HCT116 (cell line): Measurements from ENCODE around the gene PMS1. TPM values are rescaled to one million over a fixed set of nuclear protein-coding genes. Genes with fewer than 3 reads are reported as not detected.

Experiments used
- ATAC-seq: fragments of 200-7000 bp; cut with Tn5 transposase; 2 replicates; pipeline ENCODE4 v1.9.1; 2020; ENCODE audit warnings: mild to moderate bottlenecking, moderate library complexity
- BruUV-seq: library from RNA; stranded (reverse); fragments of 400-500 nt; replicated peaks from 2 replicates; lab custom pipeline; 2021; lab: Mats Ljungman, UMichigan
- CTCF ChIA-PET: fragments of 300-600 bp; sonication (Branson Sonifier 250); formaldehyde crosslinking; loops from one replicate; lab custom pipeline; 2021; ENCODE audit warnings: antibody characterized with exemption; lab: Charles Lee
- POLR2A ChIA-PET: fragments of 300-600, 350-600 bp; sonication (Branson Sonifier 250); formaldehyde crosslinking; loops from one replicate; lab custom pipeline; 2021; ENCODE audit warnings: antibody characterized with exemption; lab: Charles Lee
- RAD21 ChIA-PET, 2 experiments: fragments of 300-600 bp; sonication (Branson Sonifier 250); formaldehyde crosslinking; loops; one replicate each; lab custom pipeline; 2023; ENCODE audit warnings: low total read pairs in 2 of 2; ENCODE audit not compliant: uncharacterized antibody in 2 of 2, unreplicated experiment in 2 of 2, low non-redundant PET in 1 of 2; lab: Charles Lee
- DNase-seq: peaks from one replicate; pipeline ENCODE4 v3.0.0-alpha.2; 2010; ENCODE audit warnings: low read depth, low spot score
- H2AFZ ChIP-seq: fragments of 200-600 bp; shearing (Covaris generic), sonication (generic); 2 replicates; pipeline ENCODE4 v1.6.1; 2017; ENCODE audit warnings: low read depth, mixed run types, mixed read lengths, antibody characterized with exemption, low read length; ENCODE audit not compliant: poor library complexity, severe bottlenecking
- H3K27ac ChIP-seq: 2 replicates; pipeline ENCODE4 v1.5.1; 2012; ENCODE audit warnings: low read depth, low read length
- H3K27me3 ChIP-seq: fragments of 200-600 bp; sonication (generic); 2 replicates; pipeline ENCODE4 v1.6.1; 2016; ENCODE audit warnings: mixed run types, low read length, mixed read lengths; ENCODE audit not compliant: insufficient read depth
- H3K36me3 ChIP-seq, 2 experiments: fragments of 200-500 bp in 1 of 2; fragments of 200-600 bp in 1 of 2; sonication (Bioruptor generic) in 1 of 2; sonication (generic) in 1 of 2; 2 replicates each; pipeline versions ENCODE4 v1.5.1 to v1.6.1; 2014 to 2016; ENCODE audit warnings: low read length in 2 of 2, inconsistent platforms in 1 of 2, mixed read lengths in 1 of 2, mixed run types in 1 of 2; ENCODE audit not compliant: insufficient read depth in 2 of 2, control insufficient read depth in 1 of 2
- H3K4me1 ChIP-seq, 2 experiments: fragments of 200-600 bp in 1 of 2; sonication (generic) in 1 of 2; 2 replicates each; pipeline versions ENCODE4 v1.5.1 to v1.6.1; 2012 to 2017; ENCODE audit warnings: low read length in 2 of 2, inconsistent platforms in 1 of 2, mild to moderate bottlenecking in 1 of 2, mixed read lengths in 1 of 2, mixed run types in 1 of 2, moderate library complexity in 1 of 2; ENCODE audit not compliant: insufficient read depth in 2 of 2, control insufficient read depth in 1 of 2
- H3K4me2 ChIP-seq: fragments of 200-600 bp; sonication (generic); 2 replicates; pipeline ENCODE4 v1.6.1; 2017; ENCODE audit warnings: mixed run types, low read length, mixed read lengths
- H3K4me3 ChIP-seq, 2 experiments: fragments of 200-600 bp in 1 of 2; sonication (generic) in 1 of 2; replicated peaks in 1 of 2; 2 replicates each; pipeline ENCODE4 v1.5.1; 2011 to 2016; ENCODE audit warnings: low read length in 2 of 2, control low read depth in 1 of 2, low read depth in 1 of 2, mild to moderate bottlenecking in 1 of 2, mixed read lengths in 1 of 2, mixed run types in 1 of 2
- H3K79me2 ChIP-seq: fragments of 200-600 bp; sonication (generic); 2 replicates; pipeline ENCODE4 v1.6.1; 2017; ENCODE audit warnings: mild to moderate bottlenecking, mixed run types, low read length, moderate library complexity, mixed read lengths; ENCODE audit not compliant: insufficient read depth
- H3K9ac ChIP-seq: fragments of 200-600 bp; sonication (generic); 2 replicates; pipeline ENCODE4 v1.6.1; 2016; ENCODE audit warnings: low read length, mixed read lengths
- H3K9me2 ChIP-seq: fragments of 200-600 bp; sonication (generic), shearing (Covaris generic); 2 replicates; pipeline ENCODE4 v1.6.1; 2017; ENCODE audit warnings: mixed run types, mild to moderate bottlenecking, moderate library complexity; ENCODE audit not compliant: insufficient read depth
- H3K9me3 ChIP-seq, 2 experiments: fragments of 200-500 bp in 1 of 2; fragments of 200-600 bp in 1 of 2; sonication (Bioruptor generic) in 1 of 2; sonication (generic) in 1 of 2; 2 replicates each; pipeline ENCODE4 v1.6.1; 2014 to 2017; ENCODE audit warnings: low read length in 2 of 2, mixed read lengths in 2 of 2, inconsistent platforms in 1 of 2, low read depth in 1 of 2, mild to moderate bottlenecking in 1 of 2, mixed run types in 1 of 2, moderate library complexity in 1 of 2; ENCODE audit not compliant: control insufficient read depth in 1 of 2, insufficient read depth in 1 of 2
- H4K20me1 ChIP-seq: fragments of 200-600 bp; sonication (generic), shearing (Covaris generic); 2 replicates; pipeline ENCODE4 v1.6.1; 2017; ENCODE audit warnings: mixed run types, mild to moderate bottlenecking, moderate library complexity; ENCODE audit not compliant: insufficient read depth
- ATF3 ChIP-seq: IDR thresholded peaks from 2 replicates; pipeline ENCODE4 v1.6.1; 2012
- CEBPB ChIP-seq: IDR thresholded peaks from 2 replicates; pipeline ENCODE4 v1.6.1; 2012; ENCODE audit warnings: low read depth
- EGR1 ChIP-seq: IDR thresholded peaks from 2 replicates; pipeline ENCODE4 v1.6.1; 2012; ENCODE audit warnings: low read depth
- EZH2 ChIP-seq: fragments of 200-600 bp; sonication (generic); IDR thresholded peaks from 2 replicates; pipeline ENCODE4 v1.6.1; 2017; ENCODE audit warnings: antibody characterized with exemption, mixed run types
- EZH2phosphoT487 ChIP-seq: fragments of 200-600 bp; IDR thresholded peaks from 2 replicates; pipeline ENCODE4 v1.6.1; 2018; ENCODE audit warnings: antibody characterized with exemption, borderline replicate concordance
- POLR2AphosphoS5 ChIP-seq: IDR thresholded peaks from 2 replicates; pipeline ENCODE4 v1.6.1; 2011; ENCODE audit warnings: mild to moderate bottlenecking, low read depth, low read length, moderate library complexity
- TCF7L2 ChIP-seq: IDR thresholded peaks from 2 replicates; pipeline ENCODE4 v1.7.0; 2011; ENCODE audit warnings: borderline replicate concordance, inconsistent platforms; ENCODE audit not compliant: insufficient read depth, insufficient read length; ENCODE audit errors: extremely low read depth
- YY1 ChIP-seq: IDR thresholded peaks from 2 replicates; pipeline ENCODE4 v1.6.1; 2011; ENCODE audit warnings: low read length, low read depth, moderate library complexity, mild to moderate bottlenecking; ENCODE audit not compliant: insufficient replicate concordance; ENCODE audit errors: extremely low read depth
- ZFX ChIP-seq: fragments of 450-650 bp; IDR thresholded peaks from 2 replicates; pipeline ENCODE4 v1.6.1; 2017
- intact Hi-C: fragments of 100-400 bp; cut with micrococcal nuclease; formaldehyde crosslinking; loops from 2 replicates; pipeline ENCODE4 v1.10.0; 2022
- total RNA-seq: library from RNA; stranded (reverse); gene quantifications from one replicate; pipeline ENCODE4 v1.2.1, GENCODE V29; 2021; ENCODE audit not compliant: unreplicated experiment

PMS1 gene
- total RNA-seq, 1 experiment from 2014 or later = 53.2 TPM

- ChIA-PET POLR2A (no interaction called here), RAD21 (no interaction called here), CTCF (no interaction called here)
- Histone ChIP-seq H2AFZ (no peak overlapping the region), H3K36me3 (peaks cover 4% of the 10 kb centered on the region in 2 experiments; a peak in 1 of 4 replicates), H3K4me3 (no peak overlapping the region), H3K4me2 (no peak overlapping the region), H3K27me3 (no peaks in the 10 kb centered on the region), H3K9ac (no peak overlapping the region), H3K9me3 (no peaks in the 10 kb centered on the region), H3K4me1 (no peaks in the 10 kb centered on the region), H4K20me1 (no peaks in the 10 kb centered on the region), H3K9me2 (no peaks in the 10 kb centered on the region), H3K79me2 (no peaks in the 10 kb centered on the region), H3K27ac (no peak overlapping the region)
- intact Hi-C loops = no loop called here
- BruUV-seq = TSS peak; percentile 40
- DNase-seq (no peak), ATAC-seq (no peak)
- TF ChIP-seq POLR2AphosphoS5 = no peak
Observed at GRCh38 chr2:189854187-189854586, 69.9 kb downstream of the PMS1 start.

- intact Hi-C loops = no loop called here
- CTCF ChIA-PET = no interaction called here
- POLR2A ChIA-PET = no interaction called here
- H3K4me3 ChIP-seq = no peak overlapping the region
- no peaks in the 10 kb centered on the region for H3K4me1 ChIP-seq
- DNase-seq (no peak), ATAC-seq (no peak)
- no peaks in the 10 kb centered on the region for H3K79me2 ChIP-seq
- BruUV-seq = no TSS peak
- no peak overlapping the region for H3K9ac ChIP-seq
- TF ChIP-seq YY1 (no peak), EGR1 (no peak), ZFX (no peak), EZH2phosphoT487 (no peak), EZH2 (no peak), ATF3 (no peak), TCF7L2 (no peak), CEBPB (no peak)
- no peaks in the 10 kb centered on the region for H3K9me3 ChIP-seq
- H2AFZ ChIP-seq = no peak overlapping the region
- no peak overlapping the region for H3K27ac ChIP-seq
- H3K9me2 ChIP-seq = no peaks in the 10 kb centered on the region
- peaks cover 4% of the 10 kb centered on the region in 2 experiments; a peak in 1 of 4 replicates for H3K36me3 ChIP-seq
- no peaks in the 10 kb centered on the region for H3K27me3 ChIP-seq
- RAD21 ChIA-PET = no interaction called here
- H3K4me2 ChIP-seq = no peak overlapping the region
- no peaks in the 10 kb centered on the region for H4K20me1 ChIP-seq
Observed at GRCh38 chr2:189854940-189855339, 70.7 kb downstream of the PMS1 start.
